GM21786 (cell line): Measurements from ENCODE around the gene TRPV3.

Experiments used
- ATAC-seq: cut with Tn5 transposase; IDR thresholded peaks from one replicate; pipeline ENCODE4 v1.9.1; 2021; ENCODE audit not compliant: unreplicated experiment

Gene TRPV3

GRCh38 chr17:3547628-3548027 lies 10.0 kb downstream of the TRPV3 start:
- ATAC-seq: no peak

GRCh38 chr17:3546997-3547396 lies 10.6 kb downstream of the TRPV3 start:
- ATAC-seq: no peak

- ATAC-seq: no peak
Measured at GRCh38 chr17:3546521-3546920, 11.1 kb downstream of the TRPV3 start.

GRCh38 chr17:3545151-3545550 lies 12.5 kb downstream of the TRPV3 start:
- no peak for ATAC-seq

- ATAC-seq: no peak
Measured at GRCh38 chr17:3544365-3544764, 13.2 kb downstream of the TRPV3 start.

GRCh38 chr17:3543453-3543852 lies 14.2 kb downstream of the TRPV3 start:
- no peak for ATAC-seq

- ATAC-seq: no peak
Measured at GRCh38 chr17:3542410-3543088, 15.1 kb downstream of the TRPV3 start.

GRCh38 chr17:3539881-3540540 lies 17.6 kb downstream of the TRPV3 start:
- no peak for ATAC-seq

GRCh38 chr17:3536716-3537115 lies 20.9 kb downstream of the TRPV3 start:
- ATAC-seq: no peak

- no peak for ATAC-seq
Measured at GRCh38 chr17:3535253-3535995, 22.2 kb downstream of the TRPV3 start.

- no peak for ATAC-seq
Measured at GRCh38 chr17:3534881-3535252, 22.7 kb downstream of the TRPV3 start.

GRCh38 chr17:3533752-3534151 lies 23.9 kb downstream of the TRPV3 start:
- ATAC-seq: no peak

- no peak for ATAC-seq
Measured at GRCh38 chr17:3532859-3533142, 24.8 kb downstream of the TRPV3 start.

- no peak for ATAC-seq
Measured at GRCh38 chr17:3532106-3532858, 25.3 kb downstream of the TRPV3 start.

GRCh38 chr17:3531266-3532101 lies 26.1 kb downstream of the TRPV3 start:
- no peak for ATAC-seq

GRCh38 chr17:3529817-3530741 lies 27.5 kb downstream of the TRPV3 start:
- ATAC-seq: no peak

GRCh38 chr17:3528880-3529511 lies 28.6 kb downstream of the TRPV3 start:
- no peak for ATAC-seq

- no peak for ATAC-seq
Measured at GRCh38 chr17:3528403-3528851, 29.2 kb downstream of the TRPV3 start.

GRCh38 chr17:3527896-3528295 lies 29.7 kb downstream of the TRPV3 start:
- ATAC-seq: no peak
